Esophagus squamous epithelium (tissue), 5 donors: ENCODE data around the gene DLGAP1. TPM values are rescaled to one million over a fixed set of nuclear protein-coding genes. Genes with fewer than 3 reads are reported as not detected.

Experiments
- DNase-seq: peaks from one replicate; lab custom pipeline; 2025; lab: John Stamatoyannopoulos, UW
- H3K27ac ChIP-seq, 4 donors: fragments of 200-600 bp; sonication (generic); one replicate each; pipeline ENCODE4 v1.5.1; 2016 to 2019; ENCODE audit warnings: mild to moderate bottlenecking in 1 of 4
- H3K27me3 ChIP-seq, 4 donors: fragments of 200-600 bp; sonication (generic); 1 replicate in 3 of 4; 2 replicates in 1 of 4; pipeline versions ENCODE4 v1.5.1 to v1.6.0; 2017 to 2021; ENCODE audit warnings: antibody characterized with exemption in 1 of 4
- H3K36me3 ChIP-seq, 3 donors: fragments of 200-600 bp; sonication (generic); one replicate each; pipeline ENCODE4 v1.5.1; 2016 to 2019
- H3K4me1 ChIP-seq, 3 donors: fragments of 200-600 bp; sonication (generic); one replicate each; pipeline ENCODE4 v1.5.1; 2017 to 2019
- H3K4me3 ChIP-seq, 4 donors: fragments of 200-600 bp; sonication (generic); 1 replicate in 3 of 4; 2 replicates in 1 of 4; pipeline ENCODE4 v1.5.1; 2016 to 2019; ENCODE audit warnings: mild to moderate bottlenecking in 2 of 4, moderate library complexity in 1 of 4
- H3K9me3 ChIP-seq, 3 donors: fragments of 200-600 bp; sonication (generic); one replicate each; pipeline ENCODE4 v1.5.1; 2016 to 2019
- CTCF ChIP-seq, 6 experiments: fragments of 450-650 bp in 4 of 6; fragments of 200-600 bp in 2 of 6; sonication (generic) in 2 of 6; IDR thresholded peaks; one replicate each; pipeline ENCODE4 v1.5.1; 2016 to 2019; ENCODE audit warnings: antibody characterized with exemption in 6 of 6, mild to moderate bottlenecking in 4 of 6, moderate library complexity in 4 of 6
- POLR2A ChIP-seq, 4 donors: fragments of 450-650 bp; IDR thresholded peaks; one replicate each; pipeline ENCODE4 v1.6.1; 2017; ENCODE audit warnings: antibody characterized with exemption in 4 of 4, mild to moderate bottlenecking in 4 of 4, moderate library complexity in 3 of 4
- WGBS, 2 donors: methylation state at CpG; one replicate each; pipeline ENCODE4 v1.1.5; 2018; 5-methylcytosine and 5-hydroxymethylcytosine counted together
- intact Hi-C: fragments of 100-400 bp; cut with DNase I; formaldehyde crosslinking; loops from one replicate; pipeline ENCODE4 v1.15.0; 2022
- total RNA-seq, 4 donors: library from RNA; depleted of rRNA; stranded (reverse); fragments of >200 nt; gene quantifications; one replicate each; pipeline ENCODE4 v1.1.0, GENCODE V29; 2016
- donor health status: DM: yes; HTN: yes; CAD: no.

The DLGAP1 gene
- total RNA-seq, 4 donors from 2014 or later: 0.09 to 1.5 (median 0.52) TPM

DNA sequence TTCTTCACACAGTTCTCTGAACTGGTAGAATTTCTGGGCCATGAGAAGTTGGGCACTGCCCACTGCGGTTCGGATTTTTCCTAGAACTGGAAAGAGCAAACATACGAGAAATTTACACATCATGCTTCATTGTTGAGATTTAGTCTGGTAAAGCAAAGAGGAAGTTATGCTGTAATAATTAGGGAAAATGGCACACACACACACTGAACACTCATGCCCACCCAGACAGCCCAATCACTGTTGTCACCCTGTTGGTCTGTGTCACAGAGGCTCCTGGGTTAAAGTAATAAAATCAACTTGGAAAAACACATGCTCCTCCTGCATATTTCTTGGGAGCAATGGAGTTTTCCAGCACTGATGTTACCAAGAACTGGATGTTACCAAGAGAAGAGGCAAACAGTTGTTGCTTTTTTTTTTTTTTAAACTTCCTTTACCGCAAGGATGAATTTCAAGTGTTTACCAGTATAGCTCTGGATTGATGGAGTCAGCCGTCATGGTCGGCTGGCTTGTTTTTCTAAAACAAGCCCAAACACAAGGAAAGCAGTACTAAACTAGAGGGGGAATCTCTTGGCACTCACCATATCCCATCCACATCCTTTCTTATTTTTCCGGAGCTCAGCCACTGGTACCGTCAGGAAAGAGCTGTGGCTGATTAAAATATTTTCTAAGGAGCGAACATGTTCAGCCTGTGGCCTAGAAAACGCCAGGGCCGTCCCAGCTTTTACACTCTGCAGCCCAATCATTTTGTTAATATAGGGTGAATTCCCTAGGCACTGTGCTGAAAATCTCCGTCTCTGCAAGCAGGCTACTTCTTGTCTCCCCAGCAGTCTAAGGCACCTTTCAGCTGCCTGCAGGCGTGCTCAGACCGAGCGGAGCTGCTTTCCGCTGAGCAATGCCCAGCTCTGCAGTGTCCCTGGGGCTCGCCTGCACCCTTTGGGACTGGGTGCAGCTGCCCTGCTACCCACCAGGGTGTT is 946.2 kb downstream of the DLGAP1 start:
- WGBS, 2 donors: 45 to 49% methylated on average over 12 to 16 of the region's 17 CpGs
- no peak for DNase-seq
- intact Hi-C loops: no loop called here
- peaks cover 0 to 17% (median 0%) of the 10 kb centered on the region in 4 donors for H3K27me3 ChIP-seq
- no peaks in the 10 kb centered on the region for H3K36me3 ChIP-seq
- H3K4me1 ChIP-seq: peaks cover 6 to 21% (median 8%) of the 10 kb centered on the region in 3 donors
- H3K4me3 ChIP-seq: peak overlapping the region in 1 of 4 donors; percentile 15
- H3K9me3 ChIP-seq: no peaks in the 10 kb centered on the region
- H3K27ac ChIP-seq: peak overlapping the region in 1 of 4 donors; percentile 11
- no peak for TF ChIP-seq POLR2A (IDR thresholded peaks at IDR 0.05)
- no peak for TF ChIP-seq CTCF (IDR thresholded peaks at IDR 0.05)

DNA sequence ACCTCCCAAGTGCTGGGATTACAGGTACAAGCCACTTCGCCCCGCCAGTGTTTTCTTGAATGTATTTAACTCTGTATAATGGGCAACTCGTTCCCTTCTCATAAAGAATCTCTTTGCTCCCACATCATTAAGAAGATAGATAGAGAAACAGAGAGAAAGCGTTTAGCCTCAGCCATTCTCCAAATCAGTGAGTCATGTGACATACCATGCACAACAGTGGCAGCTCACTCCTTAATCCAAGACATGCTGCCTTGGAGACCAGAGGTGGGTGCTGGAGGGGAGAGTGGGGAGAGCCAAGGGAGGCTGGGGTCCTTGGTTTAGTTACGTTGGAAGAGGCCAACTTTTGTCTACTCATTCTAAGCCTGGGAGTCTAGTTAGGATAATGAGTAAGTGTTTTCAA is 950.5 kb downstream of the DLGAP1 start:
- no peaks in the 10 kb centered on the region for H3K36me3 ChIP-seq
- peaks cover under 1 to 16% (median 7%) of the 10 kb centered on the region in 3 donors for H3K4me1 ChIP-seq
- peaks cover 0 to 20% (median 0%) of the 10 kb centered on the region in 4 donors for H3K27me3 ChIP-seq
- no peak for TF ChIP-seq CTCF (IDR thresholded peaks at IDR 0.05)
- no peak for TF ChIP-seq POLR2A (IDR thresholded peaks at IDR 0.05)
- WGBS, 2 donors: 74 to 91% methylated on average over 5 of the region's 5 CpGs
- no peaks in the 10 kb centered on the region for H3K9me3 ChIP-seq
- DNase-seq: no peak
- H3K27ac ChIP-seq: no peak overlapping the region
- no peak overlapping the region for H3K4me3 ChIP-seq
- intact Hi-C loops: no loop called here

- TF ChIP-seq POLR2A (IDR thresholded peaks at IDR 0.05) (no peak), CTCF (IDR thresholded peaks at IDR 0.05) (no peak)
- intact Hi-C loops: no loop called here
These were observed 952.5 kb downstream of the DLGAP1 start for GRCh38 chr18:3502650-3503049.

DNA sequence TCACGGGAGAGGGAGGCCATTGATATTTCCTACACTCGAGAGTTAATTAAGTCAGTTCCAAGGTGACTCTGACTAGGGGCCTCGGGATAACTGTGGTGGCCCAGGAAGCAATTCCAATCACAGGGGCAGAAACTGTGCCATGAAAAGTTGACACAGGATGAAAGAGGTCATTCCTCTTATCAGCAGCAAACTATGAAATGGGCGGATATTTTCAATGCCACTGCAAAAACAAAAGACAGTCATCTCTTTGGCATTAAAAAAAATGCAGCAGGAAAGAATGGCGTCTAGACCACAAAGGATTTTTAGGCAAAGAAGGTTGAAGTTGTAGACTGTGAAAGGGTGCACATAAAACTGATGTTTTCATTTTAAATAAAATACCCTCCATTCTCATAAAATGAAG is 955.1 kb downstream of the DLGAP1 start:
- DNase-seq: no peak
- no peak for TF ChIP-seq POLR2A (IDR thresholded peaks at IDR 0.05)
- TF ChIP-seq CTCF (IDR thresholded peaks at IDR 0.05): no peak
- Histone ChIP-seq H3K9me3 (no peaks in the 10 kb centered on the region), H3K4me1 (peaks cover 0 to 14% (median 12%) of the 10 kb centered on the region in 3 donors), H3K36me3 (no peaks in the 10 kb centered on the region), H3K27ac (no peak overlapping the region), H3K4me3 (peak overlapping the region in 1 of 4 donors; percentile 69), H3K27me3 (peaks cover 0 to 38% (median 0%) of the 10 kb centered on the region in 4 donors)
- intact Hi-C loops: no loop called here
- WGBS, 2 donors: 74 to 76% methylated on average over 5 of the region's 5 CpGs

More at GRCh38 chr18:3502650-3503049, 952.5 kb downstream of the DLGAP1 start:
- Histone ChIP-seq H3K4me3 (no peak overlapping the region), H3K9me3 (no peaks in the 10 kb centered on the region), H3K36me3 (no peaks in the 10 kb centered on the region), H3K27me3 (peaks cover 0 to 38% (median 0%) of the 10 kb centered on the region in 4 donors), H3K27ac (no peak overlapping the region), H3K4me1 (peaks cover 0 to 14% (median 12%) of the 10 kb centered on the region in 3 donors)
- WGBS, 2 donors: 72 to 80% methylated on average over 4 of the region's 4 CpGs
- DNase-seq: no peak

DNA sequence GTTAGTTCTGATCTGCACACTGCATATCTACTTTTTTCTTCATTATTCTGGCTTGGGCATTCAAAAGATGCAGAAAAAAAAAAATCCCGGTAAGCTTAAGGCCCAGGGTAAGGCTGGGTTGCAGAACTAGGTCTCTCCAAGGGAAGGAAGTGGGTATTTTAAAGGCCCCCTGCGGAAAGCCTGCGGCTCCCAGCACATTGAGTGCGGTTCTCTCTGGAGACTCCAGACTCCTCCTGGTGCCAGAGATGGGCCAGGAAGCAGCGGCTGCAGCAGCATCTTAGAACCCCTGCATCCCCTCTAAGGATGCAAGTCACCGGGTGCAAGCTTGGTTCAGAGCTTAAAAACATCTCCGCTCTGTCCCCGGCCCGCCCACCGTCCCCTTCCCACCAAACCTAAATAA is 955.6 kb downstream of the DLGAP1 start:
- Histone ChIP-seq H3K27me3 (peaks cover 0 to 38% (median 0%) of the 10 kb centered on the region in 4 donors), H3K36me3 (no peaks in the 10 kb centered on the region), H3K27ac (no peak overlapping the region), H3K4me1 (peaks cover 0 to 14% (median 12%) of the 10 kb centered on the region in 3 donors), H3K9me3 (no peaks in the 10 kb centered on the region), H3K4me3 (peak overlapping the region; percentile 22 to 69 (median 44))
- intact Hi-C loops: no loop called here
- TF ChIP-seq CTCF (IDR thresholded peaks at IDR 0.05): no peak
- no peak for TF ChIP-seq POLR2A (IDR thresholded peaks at IDR 0.05)
- 46 to 48% methylated on average over 9 to 10 of the region's 10 CpGs for WGBS, 2 donors
- DNase-seq: no peak
